SJSA1 (cell line): ENCODE results near the gene CLSTN2. TPM values are rescaled to one million over a fixed set of nuclear protein-coding genes. Genes with fewer than 3 reads are reported as not detected.

ENCODE experiments used
- DNase-seq, 2 experiments: peaks; one replicate each; pipeline ENCODE4 v3.0.0-alpha.2; 2015 to 2020; ENCODE audit warnings: low spot score in 2 of 2, low read depth in 1 of 2
- H3K27ac ChIP-seq: fragments of 250-450 bp; sonication (Bioruptor Pico); 2 replicates; pipeline ENCODE4 v1.5.1; 2020; ENCODE audit warnings: mild to moderate bottlenecking, moderate library complexity
- H3K27me3 ChIP-seq: fragments of 250-450 bp; sonication (Bioruptor Pico); replicated peaks from 2 replicates; pipeline ENCODE4 v1.5.1; 2020; ENCODE audit warnings: mild to moderate bottlenecking, moderate library complexity
- H3K36me3 ChIP-seq: fragments of 250-450 bp; sonication (Bioruptor Pico); 2 replicates; pipeline ENCODE4 v1.5.1; 2020; ENCODE audit warnings: mild to moderate bottlenecking
- H3K4me1 ChIP-seq: fragments of 250-450 bp; sonication (Bioruptor Pico); replicated peaks from 2 replicates; pipeline ENCODE4 v1.6.1; 2021; ENCODE audit warnings: mild to moderate bottlenecking
- H3K4me3 ChIP-seq: fragments of 250-450 bp; sonication (Bioruptor Pico); 2 replicates; pipeline ENCODE4 v1.5.1; 2020; ENCODE audit warnings: mild to moderate bottlenecking
- H3K9me3 ChIP-seq: fragments of 250-450 bp; sonication (Bioruptor Pico); replicated peaks from 2 replicates; pipeline ENCODE4 v1.5.1; 2020; ENCODE audit warnings: mild to moderate bottlenecking
- total RNA-seq: library from RNA; depleted of rRNA; stranded (reverse); fragments of >200 nt; shearing (Covaris generic); gene quantifications from 2 replicates; pipeline ENCODE4 v1.2.3, GENCODE V29; 2014

Gene CLSTN2
- total RNA-seq, 1 experiment from 2014 or later = 0.05 TPM

DNA sequence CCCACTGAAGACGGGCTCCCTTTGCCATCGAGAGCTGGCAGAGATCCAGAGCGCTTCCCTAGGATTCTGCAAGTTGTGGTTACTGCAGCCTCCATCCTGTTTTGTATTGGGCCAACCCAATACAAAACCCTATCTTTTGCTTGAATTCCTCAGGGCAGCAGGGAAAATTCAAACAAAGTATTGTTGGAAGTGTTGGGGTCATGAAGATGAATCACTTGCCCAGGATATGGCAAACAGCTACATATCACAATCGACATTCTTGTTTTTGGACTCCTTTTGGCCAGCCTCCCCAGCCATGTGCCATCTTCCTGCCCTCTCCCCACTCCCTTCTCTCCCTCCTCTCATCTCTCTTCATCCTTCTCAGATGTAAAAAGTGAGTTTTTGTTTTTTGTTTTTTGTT is 642.9 kb downstream of the CLSTN2 start:
- no peaks in the 10 kb centered on the region for H3K27me3 ChIP-seq
- H3K4me3 ChIP-seq = no peak overlapping the region
- no peaks in the 10 kb centered on the region for H3K36me3 ChIP-seq
- no peak for DNase-seq
- H3K9me3 ChIP-seq = no peaks in the 10 kb centered on the region
- no peaks in the 10 kb centered on the region for H3K4me1 ChIP-seq
- no peak overlapping the region for H3K27ac ChIP-seq

- no peaks in the 10 kb centered on the region for H3K36me3 ChIP-seq
- no peaks in the 10 kb centered on the region for H3K4me1 ChIP-seq
- DNase-seq = no peak
- no peaks in the 10 kb centered on the region for H3K9me3 ChIP-seq
- H3K27me3 ChIP-seq = no peaks in the 10 kb centered on the region
- no peak overlapping the region for H3K4me3 ChIP-seq
- no peak overlapping the region for H3K27ac ChIP-seq
Observed at GRCh38 chr3:140579260-140579659, 644.3 kb downstream of the CLSTN2 start.

GRCh38 chr3:140580746-140581145 is 645.8 kb downstream of the CLSTN2 start:
- Histone ChIP-seq H3K27me3 (no peaks in the 10 kb centered on the region), H3K9me3 (no peaks in the 10 kb centered on the region), H3K27ac (no peak overlapping the region), H3K4me3 (no peak overlapping the region), H3K4me1 (no peaks in the 10 kb centered on the region), H3K36me3 (no peaks in the 10 kb centered on the region)
- DNase-seq = no peak

GRCh38 chr3:140584549-140584948 is 649.6 kb downstream of the CLSTN2 start:
- Histone ChIP-seq H3K9me3 (no peaks in the 10 kb centered on the region), H3K27ac (no peak overlapping the region), H3K36me3 (no peaks in the 10 kb centered on the region), H3K27me3 (no peaks in the 10 kb centered on the region), H3K4me1 (no peaks in the 10 kb centered on the region), H3K4me3 (no peak overlapping the region)
- DNase-seq = no peak

- Histone ChIP-seq H3K27ac (no peak overlapping the region), H3K4me1 (no peaks in the 10 kb centered on the region), H3K4me3 (no peak overlapping the region), H3K27me3 (no peaks in the 10 kb centered on the region), H3K36me3 (no peaks in the 10 kb centered on the region), H3K9me3 (no peaks in the 10 kb centered on the region)
- DNase-seq = no peak
Observed at GRCh38 chr3:140585828-140586227, 650.8 kb downstream of the CLSTN2 start.

GRCh38 chr3:140586311-140586710 is 651.3 kb downstream of the CLSTN2 start:
- no peaks in the 10 kb centered on the region for H3K9me3 ChIP-seq
- no peak overlapping the region for H3K27ac ChIP-seq

GRCh38 chr3:140588558-140588957 is 653.6 kb downstream of the CLSTN2 start:
- Histone ChIP-seq H3K27me3 (no peaks in the 10 kb centered on the region), H3K4me1 (no peaks in the 10 kb centered on the region), H3K27ac (no peak overlapping the region), H3K36me3 (no peaks in the 10 kb centered on the region), H3K4me3 (no peak overlapping the region), H3K9me3 (no peaks in the 10 kb centered on the region)
- no peak for DNase-seq

More at GRCh38 chr3:140586311-140586710, 651.3 kb downstream of the CLSTN2 start:
- H3K36me3 ChIP-seq = no peaks in the 10 kb centered on the region
- no peaks in the 10 kb centered on the region for H3K4me1 ChIP-seq
- no peak for DNase-seq
- H3K4me3 ChIP-seq = no peak overlapping the region
- no peaks in the 10 kb centered on the region for H3K27me3 ChIP-seq

- no peak for DNase-seq
- Histone ChIP-seq H3K36me3 (no peaks in the 10 kb centered on the region), H3K4me3 (no peak overlapping the region), H3K27ac (no peak overlapping the region), H3K27me3 (0 out of 2 replicates have a peak, but pooled peaks cover 2% of the 10 kb centered on the region), H3K9me3 (no peaks in the 10 kb centered on the region), H3K4me1 (no peaks in the 10 kb centered on the region)
Observed at GRCh38 chr3:140593766-140594165, 658.8 kb downstream of the CLSTN2 start.

DNA sequence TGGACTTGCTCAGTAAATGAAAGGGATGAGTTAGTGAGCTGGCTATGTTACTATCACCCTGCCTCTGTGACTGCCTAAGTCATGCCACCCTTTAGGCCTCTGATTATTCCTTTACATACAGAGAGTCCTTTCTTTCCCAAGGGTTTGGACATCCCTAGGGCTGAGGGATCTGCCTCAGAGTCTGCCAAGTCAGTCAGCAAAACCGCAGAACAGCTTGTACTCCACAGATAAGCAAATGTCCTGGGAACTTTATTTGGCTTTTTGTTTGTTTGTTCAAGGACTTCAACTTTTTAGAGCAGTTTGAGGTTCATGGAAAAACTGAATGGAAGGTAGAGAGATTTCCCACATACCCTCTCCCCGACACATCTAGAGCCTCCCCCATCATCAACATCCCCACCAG is 660.3 kb downstream of the CLSTN2 start:
- Histone ChIP-seq H3K4me3 (no peak overlapping the region), H3K36me3 (no peaks in the 10 kb centered on the region), H3K27me3 (0 out of 2 replicates have a peak, but pooled peaks cover 2% of the 10 kb centered on the region), H3K4me1 (no peaks in the 10 kb centered on the region), H3K9me3 (no peaks in the 10 kb centered on the region), H3K27ac (no peak overlapping the region)
- no peak for DNase-seq

DNA sequence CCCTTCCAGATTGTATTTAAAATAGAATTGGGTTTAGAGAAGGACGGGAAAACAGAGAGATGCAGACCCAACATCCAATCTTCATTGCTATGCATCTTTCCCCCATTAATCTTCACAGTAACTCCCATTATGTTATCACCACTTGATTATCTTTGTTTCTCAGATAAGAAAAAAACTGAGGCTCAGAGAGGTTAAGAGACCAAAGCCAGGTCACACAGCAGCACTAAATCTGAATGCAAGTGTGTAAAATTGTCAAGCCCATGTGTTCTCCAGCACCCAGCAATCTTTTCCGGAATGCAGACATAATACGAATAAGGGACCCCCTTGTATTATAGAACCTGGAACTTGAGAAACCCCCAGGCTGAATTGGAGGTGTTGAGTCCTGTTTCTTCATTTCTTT is 662.4 kb downstream of the CLSTN2 start:
- Histone ChIP-seq H3K27ac (no peak overlapping the region), H3K27me3 (0 out of 2 replicates have a peak, but pooled peaks cover 2% of the 10 kb centered on the region), H3K9me3 (no peaks in the 10 kb centered on the region), H3K36me3 (no peaks in the 10 kb centered on the region), H3K4me3 (no peak overlapping the region), H3K4me1 (no peaks in the 10 kb centered on the region)
- no peak for DNase-seq

- no peak for DNase-seq
- H3K4me3 ChIP-seq = no peak overlapping the region
- H3K36me3 ChIP-seq = no peaks in the 10 kb centered on the region
- H3K27ac ChIP-seq = no peak overlapping the region
- no peaks in the 10 kb centered on the region for H3K9me3 ChIP-seq
- H3K27me3 ChIP-seq = 0 out of 2 replicates have a peak, but pooled peaks cover 2% of the 10 kb centered on the region
- no peaks in the 10 kb centered on the region for H3K4me1 ChIP-seq
Observed at GRCh38 chr3:140597792-140598191, 662.8 kb downstream of the CLSTN2 start.

DNA sequence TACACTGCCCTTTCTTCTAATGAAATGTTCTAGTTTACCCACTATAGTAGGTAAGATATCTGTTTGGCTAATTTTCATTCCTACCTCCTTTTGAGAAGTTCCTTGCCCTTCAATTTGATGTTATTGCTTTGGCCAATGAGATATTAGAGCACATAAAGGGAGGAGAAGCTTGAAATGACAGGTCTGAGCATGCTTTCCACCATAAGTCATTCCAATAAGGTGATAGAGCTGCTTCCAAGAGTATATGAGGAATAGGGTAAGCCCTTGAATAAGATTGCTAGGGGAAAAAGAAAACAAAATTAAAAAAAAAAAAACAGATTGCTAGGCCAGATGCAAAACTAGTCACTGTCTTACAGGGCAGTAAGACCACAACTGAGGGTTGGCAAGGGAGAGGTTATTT is 664.0 kb downstream of the CLSTN2 start:
- H3K4me1 ChIP-seq = no peaks in the 10 kb centered on the region
- no peaks in the 10 kb centered on the region for H3K36me3 ChIP-seq
- DNase-seq = no peak
- H3K27me3 ChIP-seq = 0 out of 2 replicates have a peak, but pooled peaks cover 2% of the 10 kb centered on the region
- H3K9me3 ChIP-seq = no peaks in the 10 kb centered on the region
- H3K4me3 ChIP-seq = no peak overlapping the region
- no peak overlapping the region for H3K27ac ChIP-seq

DNA sequence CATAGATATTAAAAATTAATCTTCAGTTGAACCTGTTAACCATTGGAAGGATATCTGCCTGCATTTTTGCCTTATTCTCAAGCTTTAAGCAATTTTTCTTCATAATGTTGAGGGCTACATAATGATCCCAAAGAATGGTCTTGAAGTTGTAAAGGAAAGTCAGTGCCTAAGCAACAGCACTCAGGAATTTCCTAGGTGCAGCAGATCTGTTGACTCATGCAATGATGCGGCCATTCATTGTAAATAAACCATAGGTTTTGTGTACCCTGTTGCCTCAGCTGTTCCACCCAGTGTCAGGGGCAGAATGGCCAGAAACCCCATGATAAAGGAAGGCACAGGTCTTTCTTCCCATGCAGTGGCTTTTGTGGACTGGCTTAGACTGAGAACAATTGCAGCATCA is 664.5 kb downstream of the CLSTN2 start:
- no peak overlapping the region for H3K27ac ChIP-seq
- H3K9me3 ChIP-seq = no peaks in the 10 kb centered on the region
- 0 out of 2 replicates have a peak, but pooled peaks cover 2% of the 10 kb centered on the region for H3K27me3 ChIP-seq
- no peaks in the 10 kb centered on the region for H3K36me3 ChIP-seq
- H3K4me3 ChIP-seq = no peak overlapping the region
- DNase-seq = no peak
- H3K4me1 ChIP-seq = no peaks in the 10 kb centered on the region

DNA sequence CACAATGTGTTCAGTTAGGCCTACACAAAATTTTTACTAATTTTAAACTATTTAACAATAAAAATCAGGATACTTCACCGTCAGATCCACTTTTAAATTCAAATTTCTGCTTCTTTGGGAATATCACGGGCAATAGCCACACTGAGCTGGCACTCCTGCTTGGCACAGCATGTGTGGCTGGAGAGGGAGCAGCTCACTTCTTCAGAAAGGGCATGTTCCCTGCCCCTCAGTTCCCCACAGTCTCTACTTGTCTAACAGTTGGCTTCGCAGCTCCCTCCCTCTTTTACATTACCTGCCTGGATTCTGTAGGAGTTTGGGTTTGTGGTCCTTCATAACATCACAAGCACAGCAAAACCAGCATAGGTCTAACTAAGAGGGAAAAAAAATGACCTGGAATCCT is 666.9 kb downstream of the CLSTN2 start:
- no peaks in the 10 kb centered on the region for H3K36me3 ChIP-seq
- no peaks in the 10 kb centered on the region for H3K27me3 ChIP-seq
- no peaks in the 10 kb centered on the region for H3K9me3 ChIP-seq
- no peak overlapping the region for H3K27ac ChIP-seq
- DNase-seq = no peak
- no peaks in the 10 kb centered on the region for H3K4me1 ChIP-seq
- no peak overlapping the region for H3K4me3 ChIP-seq

- Histone ChIP-seq H3K9me3 (no peaks in the 10 kb centered on the region), H3K27ac (no peak overlapping the region), H3K4me1 (no peaks in the 10 kb centered on the region), H3K4me3 (no peak overlapping the region), H3K36me3 (no peaks in the 10 kb centered on the region), H3K27me3 (no peaks in the 10 kb centered on the region)
- no peak for DNase-seq
Observed at GRCh38 chr3:140602781-140603180, 667.8 kb downstream of the CLSTN2 start.
